ENCODE results near the gene DHX29. TPM values are rescaled to one million over a fixed set of nuclear protein-coding genes. Genes with fewer than 3 reads are reported as not detected.

The DHX29 gene
- total RNA-seq, 1 experiment from 2014 or later, result 27.6 TPM

DNA sequence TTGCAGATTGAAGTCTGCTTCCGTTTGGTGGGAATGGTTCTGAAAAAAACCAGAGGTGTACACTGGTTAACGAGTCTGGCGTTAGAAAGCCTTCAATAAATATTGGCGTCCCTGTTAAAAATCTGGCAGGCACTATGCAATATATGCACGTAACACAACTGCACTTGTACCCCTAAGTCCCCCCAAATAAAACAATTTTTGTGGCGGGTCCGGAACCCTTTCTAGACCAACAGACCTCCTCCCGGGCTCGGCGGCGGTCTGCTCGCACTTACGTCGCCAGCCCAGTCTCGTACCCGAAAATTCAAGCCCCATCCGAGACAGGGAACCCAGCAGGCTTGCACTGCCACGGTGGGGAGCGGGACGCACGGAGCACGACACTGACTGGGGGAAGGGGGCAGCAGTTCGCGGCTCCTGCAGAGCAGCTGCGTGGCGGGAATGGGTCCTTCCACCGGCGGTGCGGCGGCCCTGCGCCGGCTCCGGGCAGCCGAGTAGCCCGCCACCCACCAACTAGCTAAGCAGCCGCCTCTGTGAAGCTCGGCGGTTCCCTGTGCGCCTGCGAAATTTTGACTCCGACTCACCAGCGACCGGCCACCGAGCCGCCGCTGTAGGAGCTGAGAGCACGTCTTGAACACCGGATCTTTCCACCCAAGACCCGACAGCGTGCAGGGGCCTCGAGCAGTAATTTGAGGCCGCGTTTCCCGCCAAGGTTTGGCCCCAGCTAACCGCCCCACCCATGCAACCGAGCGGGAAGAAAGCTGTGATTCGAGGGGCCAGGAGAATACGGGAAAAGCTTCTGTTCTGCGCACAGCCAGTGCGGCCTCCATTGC is 84.3 kb downstream of the DHX29 start:
- H3K27me3 ChIP-seq (replicated peaks; ENCODE audit: control insufficient read depth, insufficient read depth, low read length), result no peaks in the 10 kb centered on the region
- TF ChIP-seq, protein P1, sequence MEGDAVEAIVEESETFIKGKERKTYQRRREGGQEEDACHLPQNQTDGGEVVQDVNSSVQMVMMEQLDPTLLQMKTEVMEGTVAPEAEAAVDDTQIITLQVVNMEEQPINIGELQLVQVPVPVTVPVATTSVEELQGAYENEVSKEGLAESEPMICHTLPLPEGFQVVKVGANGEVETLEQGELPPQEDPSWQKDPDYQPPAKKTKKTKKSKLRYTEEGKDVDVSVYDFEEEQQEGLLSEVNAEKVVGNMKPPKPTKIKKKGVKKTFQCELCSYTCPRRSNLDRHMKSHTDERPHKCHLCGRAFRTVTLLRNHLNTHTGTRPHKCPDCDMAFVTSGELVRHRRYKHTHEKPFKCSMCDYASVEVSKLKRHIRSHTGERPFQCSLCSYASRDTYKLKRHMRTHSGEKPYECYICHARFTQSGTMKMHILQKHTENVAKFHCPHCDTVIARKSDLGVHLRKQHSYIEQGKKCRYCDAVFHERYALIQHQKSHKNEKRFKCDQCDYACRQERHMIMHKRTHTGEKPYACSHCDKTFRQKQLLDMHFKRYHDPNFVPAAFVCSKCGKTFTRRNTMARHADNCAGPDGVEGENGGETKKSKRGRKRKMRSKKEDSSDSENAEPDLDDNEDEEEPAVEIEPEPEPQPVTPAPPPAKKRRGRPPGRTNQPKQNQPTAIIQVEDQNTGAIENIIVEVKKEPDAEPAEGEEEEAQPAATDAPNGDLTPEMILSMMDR (IDR thresholded peaks at IDR 0.05; ENCODE audit: insufficient read depth in 1 of 2, low read depth in 1 of 2, low read length in 1 of 2, severe bottlenecking in 1 of 2, unreplicated experiment in 1 of 2), result no peak
- POLR2A ChIA-PET, result no interaction called here
- no peak overlapping the region for H3K4me3 ChIP-seq (ENCODE audit: low read depth, low read length)
- Mint-ChIP-seq H3K36me3 (ENCODE audit: insufficient read depth, unreplicated experiment) (peaks cover 14% of the 10 kb centered on the region), H3K27ac (ENCODE audit: unreplicated experiment) (no peak overlapping the region), H3K4me3 (ENCODE audit: unreplicated experiment) (no peak overlapping the region), H3K4me1 (ENCODE audit: low read depth, unreplicated experiment) (peaks cover 14% of the 10 kb centered on the region), H3K9me3 (ENCODE audit: unreplicated experiment) (no peaks in the 10 kb centered on the region), H3K27me3 (ENCODE audit: insufficient read depth, unreplicated experiment) (no peaks in the 10 kb centered on the region)
- peaks cover 11% of the 10 kb centered on the region; the same call in 1 of the 2 replicates for H3K4me1 ChIP-seq
- CTCF ChIA-PET, result no interaction called here
- no TSS peak for BruUV-seq (replicated peaks)
- DNase-seq, result no peak
- H3K9me3 ChIP-seq, result no peaks in the 10 kb centered on the region
- H3K36me3 ChIP-seq (ENCODE audit: control insufficient read depth, insufficient read depth, low read length), result no peaks in the 10 kb centered on the region
- intact Hi-C loops (cut with micrococcal nuclease; ENCODE audit: unreplicated experiment), result no loop called here

- ChIA-PET POLR2A (no interaction called here), CTCF (no interaction called here)
- Mint-ChIP-seq H3K27ac (ENCODE audit: unreplicated experiment) (no peak overlapping the region), H3K4me1 (ENCODE audit: low read depth, unreplicated experiment) (peaks cover 8% of the 10 kb centered on the region), H3K4me3 (ENCODE audit: unreplicated experiment) (no peak overlapping the region), H3K36me3 (ENCODE audit: insufficient read depth, unreplicated experiment) (peaks cover 14% of the 10 kb centered on the region), H3K9me3 (ENCODE audit: unreplicated experiment) (no peaks in the 10 kb centered on the region), H3K27me3 (ENCODE audit: insufficient read depth, unreplicated experiment) (no peaks in the 10 kb centered on the region)
- Histone ChIP-seq H3K4me3 (ENCODE audit: low read depth, low read length) (no peak overlapping the region), H3K27me3 (replicated peaks; ENCODE audit: control insufficient read depth, insufficient read depth, low read length) (no peaks in the 10 kb centered on the region), H3K9me3 (no peaks in the 10 kb centered on the region), H3K4me1 (peaks cover 14% of the 10 kb centered on the region; the same call in 1 of the 2 replicates), H3K36me3 (ENCODE audit: control insufficient read depth, insufficient read depth, low read length) (no peaks in the 10 kb centered on the region)
- DNase-seq, result no peak
- TF ChIP-seq, protein P1 (IDR thresholded peaks at IDR 0.05; ENCODE audit: insufficient read depth in 1 of 2, low read depth in 1 of 2, low read length in 1 of 2, severe bottlenecking in 1 of 2, unreplicated experiment in 1 of 2), result no peak
- intact Hi-C loops (cut with micrococcal nuclease; ENCODE audit: unreplicated experiment), result no loop called here
- BruUV-seq (replicated peaks), result no TSS peak
Measured at GRCh38 chr5:55222092-55222984, 85.2 kb downstream of the DHX29 start.

- intact Hi-C loops (cut with micrococcal nuclease; ENCODE audit: unreplicated experiment), result no loop called here
- POLR2A ChIA-PET, result no interaction called here
Measured at GRCh38 chr5:55220433-55221185, 86.9 kb downstream of the DHX29 start.

More at GRCh38 chr5:55220433-55221185, 86.9 kb downstream of the DHX29 start:
- no peaks in the 10 kb centered on the region for H3K9me3 Mint-ChIP-seq (ENCODE audit: unreplicated experiment)
- Histone ChIP-seq H3K27me3 (replicated peaks; ENCODE audit: control insufficient read depth, insufficient read depth, low read length) (no peaks in the 10 kb centered on the region), H3K4me3 (ENCODE audit: low read depth, low read length) (no peak overlapping the region), H3K4me1 (peaks cover 14% of the 10 kb centered on the region; the same call in 1 of the 2 replicates), H3K36me3 (ENCODE audit: control insufficient read depth, insufficient read depth, low read length) (no peaks in the 10 kb centered on the region), H3K9me3 (no peaks in the 10 kb centered on the region)
- no peak overlapping the region for H3K4me3 Mint-ChIP-seq (ENCODE audit: unreplicated experiment)
- no peak for DNase-seq
- TF ChIP-seq, protein P1 (IDR thresholded peaks at IDR 0.05; ENCODE audit: insufficient read depth in 1 of 2, low read depth in 1 of 2, low read length in 1 of 2, severe bottlenecking in 1 of 2, unreplicated experiment in 1 of 2), result no peak
- no peak overlapping the region for H3K27ac Mint-ChIP-seq (ENCODE audit: unreplicated experiment)
- BruUV-seq (replicated peaks), result no TSS peak
- peaks cover 8% of the 10 kb centered on the region for H3K4me1 Mint-ChIP-seq (ENCODE audit: low read depth, unreplicated experiment)
- H3K27me3 Mint-ChIP-seq (ENCODE audit: insufficient read depth, unreplicated experiment), result no peaks in the 10 kb centered on the region
- H3K36me3 Mint-ChIP-seq (ENCODE audit: insufficient read depth, unreplicated experiment), result peaks cover 14% of the 10 kb centered on the region
- CTCF ChIA-PET, result no interaction called here
